Measurements from ENCODE around the gene NFASC. TPM values are rescaled to one million over a fixed set of nuclear protein-coding genes. Genes with fewer than 3 reads are reported as not detected.

NFASC gene
- total RNA-seq, 1 experiment from 2014 or later, result 23.6 TPM

DNA sequence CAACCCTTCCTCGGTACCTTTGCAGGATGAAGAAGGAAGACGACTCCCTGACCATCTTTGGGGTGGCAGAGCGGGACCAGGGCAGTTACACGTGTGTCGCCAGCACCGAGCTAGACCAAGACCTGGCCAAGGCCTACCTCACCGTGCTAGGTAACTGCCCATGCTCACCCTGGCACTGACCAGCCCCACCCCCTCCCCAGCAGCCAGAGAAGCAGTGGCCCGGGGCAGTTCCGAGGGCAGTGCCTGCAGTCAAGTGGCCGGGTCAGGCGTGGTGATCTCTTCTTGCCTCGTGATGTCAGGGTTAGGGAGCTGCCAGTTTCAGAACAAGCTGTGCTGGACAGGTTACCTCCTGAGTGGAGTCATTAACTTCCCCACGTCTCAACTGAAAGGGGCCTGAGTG is 106.0 kb downstream of the NFASC start:
- H3K4me3 ChIP-seq (ENCODE audit: insufficient read depth, low read depth, low read length), result no peak overlapping the region
- no peak for DNase-seq
- no peaks in the 10 kb centered on the region for H3K27me3 ChIP-seq (ENCODE audit: control insufficient read depth, insufficient read depth, low read length)
- no peaks in the 10 kb centered on the region for H3K36me3 ChIP-seq (replicated peaks; ENCODE audit: control insufficient read depth, insufficient read depth, low read length)

DNA sequence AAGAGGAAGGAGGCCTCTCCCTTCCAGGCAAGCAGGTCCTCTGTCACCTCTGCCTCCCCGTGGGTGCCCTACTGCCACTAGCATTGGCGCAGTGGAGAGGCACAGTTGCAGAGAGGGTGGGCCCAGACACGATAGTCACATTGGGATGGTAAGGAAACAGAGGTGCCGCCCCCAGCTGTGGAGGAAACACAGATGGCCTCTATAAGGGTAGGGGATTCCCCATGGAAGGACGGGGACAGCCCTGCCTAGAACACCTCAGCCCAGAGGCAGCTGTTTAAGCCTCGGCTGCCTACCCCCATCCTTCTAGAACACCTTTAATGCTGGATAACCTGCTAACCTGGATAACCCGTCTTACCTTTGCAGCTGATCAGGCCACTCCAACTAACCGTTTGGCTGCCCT is 106.7 kb downstream of the NFASC start:
- DNase-seq, result no peak
- no peaks in the 10 kb centered on the region for H3K27me3 ChIP-seq (ENCODE audit: control insufficient read depth, insufficient read depth, low read length)
- H3K36me3 ChIP-seq (replicated peaks; ENCODE audit: control insufficient read depth, insufficient read depth, low read length), result no peaks in the 10 kb centered on the region

DNA sequence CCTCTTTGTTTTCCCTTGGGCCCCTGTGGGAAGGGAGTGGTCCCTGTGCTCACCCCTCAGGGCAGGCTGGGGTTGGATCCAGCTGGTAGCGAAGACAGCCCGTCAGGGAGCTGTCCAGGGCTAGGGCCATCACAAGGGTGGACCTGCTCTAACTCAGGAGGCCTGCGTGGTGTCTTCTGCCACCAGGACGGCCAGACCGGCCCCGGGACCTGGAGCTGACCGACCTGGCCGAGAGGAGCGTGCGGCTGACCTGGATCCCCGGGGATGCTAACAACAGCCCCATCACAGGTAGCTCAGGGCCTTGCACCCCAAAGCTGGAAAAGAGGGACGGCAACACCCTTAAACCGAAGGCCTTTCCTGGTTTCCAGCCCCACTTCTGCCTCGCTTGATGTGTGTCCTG is 108.1 kb downstream of the NFASC start:
- peak; percentile 54 for DNase-seq
- no peaks in the 10 kb centered on the region for H3K36me3 ChIP-seq (replicated peaks; ENCODE audit: control insufficient read depth, insufficient read depth, low read length)
- H3K4me3 ChIP-seq (ENCODE audit: insufficient read depth, low read depth, low read length), result no peak overlapping the region
- H3K27me3 ChIP-seq (ENCODE audit: control insufficient read depth, insufficient read depth, low read length), result no peaks in the 10 kb centered on the region

More for the DNA sequence above, 106.7 kb downstream of the NFASC start:
- H3K4me3 ChIP-seq (ENCODE audit: insufficient read depth, low read depth, low read length), result no peak overlapping the region

DNA sequence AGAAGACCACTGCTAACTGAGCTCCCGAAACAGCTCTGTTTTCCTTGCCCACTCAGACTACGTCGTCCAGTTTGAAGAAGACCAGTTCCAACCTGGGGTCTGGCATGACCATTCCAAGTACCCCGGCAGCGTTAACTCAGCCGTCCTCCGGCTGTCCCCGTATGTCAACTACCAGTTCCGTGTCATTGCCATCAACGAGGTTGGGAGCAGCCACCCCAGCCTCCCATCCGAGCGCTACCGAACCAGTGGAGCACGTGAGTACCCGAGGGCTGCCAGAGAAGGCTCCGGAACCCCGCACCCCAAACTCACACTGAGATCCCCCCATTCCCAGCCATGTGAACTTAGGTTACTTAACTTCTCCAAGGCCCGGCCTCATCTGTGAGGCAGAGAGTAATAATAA is 108.6 kb downstream of the NFASC start:
- H3K27me3 ChIP-seq (ENCODE audit: control insufficient read depth, insufficient read depth, low read length), result no peaks in the 10 kb centered on the region
- no peaks in the 10 kb centered on the region for H3K36me3 ChIP-seq (replicated peaks; ENCODE audit: control insufficient read depth, insufficient read depth, low read length)
- no peak for DNase-seq
- no peak overlapping the region for H3K4me3 ChIP-seq (ENCODE audit: insufficient read depth, low read depth, low read length)

DNA sequence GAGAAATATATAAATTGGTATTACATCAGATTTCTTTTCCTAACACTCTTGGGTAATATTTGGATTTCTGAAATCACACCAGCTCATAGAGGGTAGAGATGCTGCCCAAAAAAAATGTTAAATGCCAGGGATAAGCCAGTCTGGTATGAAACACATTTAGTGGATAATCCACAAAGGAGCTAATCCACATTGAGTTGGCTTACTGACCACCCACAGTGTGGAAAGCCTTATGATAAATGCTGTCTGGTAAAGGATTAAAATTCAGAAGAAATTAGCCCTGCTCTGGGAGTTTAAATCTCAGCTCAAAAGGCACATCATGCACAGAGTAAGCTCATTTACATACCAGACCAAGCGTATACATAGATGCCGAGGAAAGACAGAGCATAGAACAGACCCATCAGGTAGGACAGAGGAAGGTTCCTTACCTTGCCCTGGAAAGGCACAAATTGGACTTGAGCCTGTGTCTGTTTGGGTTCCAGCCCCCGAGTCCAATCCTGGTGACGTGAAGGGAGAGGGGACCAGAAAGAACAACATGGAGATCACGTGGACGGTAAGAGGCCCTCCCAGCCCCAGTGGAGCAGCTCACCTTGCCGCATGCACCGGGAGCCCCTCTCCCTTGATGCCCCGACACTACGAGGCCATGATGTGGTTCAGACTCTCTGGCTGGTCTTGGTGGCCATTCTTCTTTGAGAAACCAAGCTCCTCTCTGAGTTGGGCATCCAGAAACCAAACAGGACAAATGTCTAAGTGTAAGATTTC is 109.4 kb downstream of the NFASC start:
- Histone ChIP-seq H3K36me3 (replicated peaks; ENCODE audit: control insufficient read depth, insufficient read depth, low read length) (no peaks in the 10 kb centered on the region), H3K27me3 (ENCODE audit: control insufficient read depth, insufficient read depth, low read length) (no peaks in the 10 kb centered on the region)
- DNase-seq, result no peak

DNA sequence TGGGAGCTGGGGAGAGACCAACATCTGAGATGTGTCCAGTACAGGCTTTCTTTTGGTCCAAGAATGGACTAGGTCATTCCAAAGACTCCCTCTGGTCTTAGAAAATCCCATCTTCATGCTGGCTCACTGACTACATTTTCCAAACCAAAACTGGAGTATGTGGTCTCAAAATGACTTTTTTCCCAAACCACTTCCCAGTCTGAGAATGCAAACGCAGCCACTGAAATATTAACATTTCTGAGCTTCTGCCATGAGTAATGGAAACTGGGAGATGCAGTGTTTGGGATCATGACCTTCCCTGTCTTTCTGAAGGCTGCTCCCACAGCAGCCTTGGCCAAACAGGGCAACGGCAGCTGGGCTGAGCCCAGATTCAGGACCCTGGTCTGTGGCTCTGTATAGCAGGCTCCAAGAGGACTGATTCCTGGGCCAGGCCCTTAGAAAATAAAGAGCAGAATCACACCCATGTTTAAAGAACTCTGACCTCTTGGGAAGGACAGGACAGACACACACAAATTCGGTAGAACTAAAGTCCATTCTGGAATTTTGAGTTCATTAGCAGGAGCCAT is 110.3 kb downstream of the NFASC start:
- Histone ChIP-seq H3K4me3 (ENCODE audit: insufficient read depth, low read depth, low read length) (no peak overlapping the region), H3K36me3 (replicated peaks; ENCODE audit: control insufficient read depth, insufficient read depth, low read length) (no peaks in the 10 kb centered on the region), H3K27me3 (ENCODE audit: control insufficient read depth, insufficient read depth, low read length) (no peaks in the 10 kb centered on the region)
- DNase-seq, result no peak

More for the DNA sequence above, 109.4 kb downstream of the NFASC start:
- no peak overlapping the region for H3K4me3 ChIP-seq (ENCODE audit: insufficient read depth, low read depth, low read length)

DNA sequence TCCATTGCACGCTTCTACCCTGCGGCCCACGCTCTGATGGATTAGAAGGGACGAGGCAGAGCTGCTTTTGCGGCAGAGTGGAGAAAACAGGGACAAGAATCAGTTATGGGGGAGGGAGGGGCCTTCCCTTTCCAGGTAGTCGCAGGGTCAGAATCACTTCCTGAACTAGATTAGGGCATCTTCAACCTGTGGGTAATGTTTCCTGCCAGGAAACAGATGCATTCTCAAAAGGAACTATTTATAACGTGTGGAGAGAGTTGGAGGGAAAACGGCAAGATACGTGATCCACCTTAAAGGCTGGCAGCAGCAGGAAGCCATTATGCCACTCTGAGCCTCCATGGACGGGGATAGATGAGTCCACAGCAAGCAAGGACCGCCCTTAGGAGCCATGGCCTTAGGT is 112.5 kb downstream of the NFASC start:
- no peak for DNase-seq
- Histone ChIP-seq H3K27me3 (ENCODE audit: control insufficient read depth, insufficient read depth, low read length) (no peaks in the 10 kb centered on the region), H3K36me3 (replicated peaks; ENCODE audit: control insufficient read depth, insufficient read depth, low read length) (no peaks in the 10 kb centered on the region)

DNA sequence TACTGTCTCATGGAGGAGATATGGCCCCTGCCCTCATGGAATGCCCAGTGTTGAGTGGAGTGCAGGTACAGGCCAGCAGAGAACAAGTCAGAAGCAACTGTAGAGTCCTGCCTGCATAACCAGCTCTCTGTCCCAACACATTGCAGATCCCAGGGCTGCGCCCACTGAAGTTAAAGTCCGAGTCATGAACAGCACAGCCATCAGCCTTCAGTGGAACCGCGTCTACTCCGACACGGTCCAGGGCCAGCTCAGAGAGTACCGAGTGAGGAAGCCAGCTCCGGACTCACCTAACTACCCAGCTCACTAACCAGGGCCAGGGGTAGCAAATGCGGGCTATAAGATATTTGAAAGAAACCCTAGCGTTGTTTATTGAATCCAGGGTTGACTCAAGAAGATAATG is 113.2 kb downstream of the NFASC start:
- H3K27me3 ChIP-seq (ENCODE audit: control insufficient read depth, insufficient read depth, low read length), result no peaks in the 10 kb centered on the region
- no peaks in the 10 kb centered on the region for H3K36me3 ChIP-seq (replicated peaks; ENCODE audit: control insufficient read depth, insufficient read depth, low read length)
- no peak overlapping the region for H3K4me3 ChIP-seq (ENCODE audit: insufficient read depth, low read depth, low read length)
- no peak for DNase-seq

More for the DNA sequence above, 112.5 kb downstream of the NFASC start:
- no peak overlapping the region for H3K4me3 ChIP-seq (ENCODE audit: insufficient read depth, low read depth, low read length)

DNA sequence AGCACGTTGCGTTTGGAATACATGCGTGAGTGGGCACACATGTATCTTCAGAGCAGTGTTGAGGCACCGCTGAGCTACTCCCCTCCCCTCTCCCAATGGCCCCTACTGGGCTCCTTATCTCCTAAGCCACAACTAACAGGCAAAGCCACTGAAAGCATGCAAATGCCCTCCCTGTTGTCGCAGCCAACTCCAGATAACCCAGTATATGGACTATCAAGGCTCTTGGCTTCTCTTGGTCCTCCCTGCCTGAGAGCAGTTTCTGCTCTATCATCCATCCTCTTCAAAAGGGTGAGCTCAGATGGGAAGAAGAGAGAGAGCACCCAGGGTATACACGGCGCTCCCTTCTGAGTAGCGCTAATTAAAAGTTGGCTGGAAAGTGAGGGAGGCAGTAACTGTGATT is 113.8 kb downstream of the NFASC start:
- DNase-seq, result no peak
- Histone ChIP-seq H3K4me3 (ENCODE audit: insufficient read depth, low read depth, low read length) (no peak overlapping the region), H3K27me3 (ENCODE audit: control insufficient read depth, insufficient read depth, low read length) (no peaks in the 10 kb centered on the region), H3K36me3 (replicated peaks; ENCODE audit: control insufficient read depth, insufficient read depth, low read length) (no peaks in the 10 kb centered on the region)

DNA sequence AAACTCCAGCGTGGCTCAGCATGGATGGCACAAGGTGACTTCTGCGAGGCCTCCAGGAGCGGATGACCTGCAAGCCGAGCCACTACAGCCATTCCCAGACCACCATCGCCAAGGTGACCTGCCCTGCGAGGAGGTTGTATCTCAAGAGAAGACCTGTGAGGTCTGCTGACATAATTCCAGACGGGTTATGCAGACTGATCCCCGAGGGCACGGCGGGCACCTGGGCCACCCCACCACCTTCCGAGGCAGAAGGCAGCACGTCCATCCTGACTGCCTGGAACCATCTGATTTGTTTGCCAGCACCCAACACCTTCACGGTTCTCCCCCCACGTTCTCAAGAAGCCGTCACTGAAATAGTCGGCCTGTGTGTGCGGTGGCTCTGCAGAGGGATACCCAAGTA is 115.5 kb downstream of the NFASC start:
- DNase-seq, result no peak
- Histone ChIP-seq H3K27me3 (ENCODE audit: control insufficient read depth, insufficient read depth, low read length) (peaks cover 4% of the 10 kb centered on the region; the same call in 1 of the 2 replicates), H3K36me3 (replicated peaks; ENCODE audit: control insufficient read depth, insufficient read depth, low read length) (no peaks in the 10 kb centered on the region), H3K4me3 (ENCODE audit: insufficient read depth, low read depth, low read length) (no peak overlapping the region)

DNA sequence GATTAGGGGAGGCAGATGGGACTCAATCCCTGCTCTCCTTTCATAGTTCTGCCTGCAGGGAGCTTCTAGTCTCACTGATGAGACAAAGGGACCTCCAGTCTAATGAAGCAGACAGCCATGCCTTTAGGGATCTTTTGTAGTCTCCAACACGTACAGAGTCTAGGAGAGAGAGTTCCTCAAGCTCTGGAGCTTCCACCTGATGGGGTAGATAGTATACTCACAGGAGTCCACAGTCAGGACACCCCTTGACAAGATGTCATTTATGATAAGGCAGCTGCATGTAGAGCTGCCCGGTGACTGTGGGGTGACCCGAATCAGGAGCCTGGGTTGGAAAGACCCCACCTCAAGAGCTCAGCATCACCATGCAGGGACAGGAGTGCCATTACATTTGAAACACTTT is 117.0 kb downstream of the NFASC start:
- H3K27me3 ChIP-seq (ENCODE audit: control insufficient read depth, insufficient read depth, low read length), result peaks cover 8% of the 10 kb centered on the region; the same call in 1 of the 2 replicates
- no peak for DNase-seq
- no peaks in the 10 kb centered on the region for H3K36me3 ChIP-seq (replicated peaks; ENCODE audit: control insufficient read depth, insufficient read depth, low read length)
- H3K4me3 ChIP-seq (ENCODE audit: insufficient read depth, low read depth, low read length), result no peak overlapping the region

DNA sequence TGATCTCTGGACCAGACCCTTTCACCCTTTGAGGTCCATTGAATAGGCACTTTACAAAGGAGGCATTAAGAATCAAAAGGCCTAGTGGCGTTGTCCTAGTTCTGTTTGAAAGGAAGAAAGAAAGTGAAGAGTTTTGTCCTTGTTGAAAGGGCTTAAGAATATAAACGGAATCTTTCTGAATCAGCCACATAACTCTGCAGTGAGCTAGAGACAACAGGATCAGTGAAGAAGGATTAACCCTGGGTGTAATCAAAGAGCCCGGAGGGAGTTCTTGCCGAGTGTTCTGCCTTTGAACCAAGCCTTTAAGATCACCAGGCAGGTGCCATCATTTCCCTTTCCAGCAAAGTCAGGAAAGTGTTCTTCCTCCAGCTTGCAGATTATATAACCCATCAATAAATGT is 117.5 kb downstream of the NFASC start:
- no peak for DNase-seq
- H3K4me3 ChIP-seq (ENCODE audit: insufficient read depth, low read depth, low read length), result no peak overlapping the region
- H3K27me3 ChIP-seq (ENCODE audit: control insufficient read depth, insufficient read depth, low read length), result peaks cover 8% of the 10 kb centered on the region; the same call in 1 of the 2 replicates
- no peaks in the 10 kb centered on the region for H3K36me3 ChIP-seq (replicated peaks; ENCODE audit: control insufficient read depth, insufficient read depth, low read length)

DNA sequence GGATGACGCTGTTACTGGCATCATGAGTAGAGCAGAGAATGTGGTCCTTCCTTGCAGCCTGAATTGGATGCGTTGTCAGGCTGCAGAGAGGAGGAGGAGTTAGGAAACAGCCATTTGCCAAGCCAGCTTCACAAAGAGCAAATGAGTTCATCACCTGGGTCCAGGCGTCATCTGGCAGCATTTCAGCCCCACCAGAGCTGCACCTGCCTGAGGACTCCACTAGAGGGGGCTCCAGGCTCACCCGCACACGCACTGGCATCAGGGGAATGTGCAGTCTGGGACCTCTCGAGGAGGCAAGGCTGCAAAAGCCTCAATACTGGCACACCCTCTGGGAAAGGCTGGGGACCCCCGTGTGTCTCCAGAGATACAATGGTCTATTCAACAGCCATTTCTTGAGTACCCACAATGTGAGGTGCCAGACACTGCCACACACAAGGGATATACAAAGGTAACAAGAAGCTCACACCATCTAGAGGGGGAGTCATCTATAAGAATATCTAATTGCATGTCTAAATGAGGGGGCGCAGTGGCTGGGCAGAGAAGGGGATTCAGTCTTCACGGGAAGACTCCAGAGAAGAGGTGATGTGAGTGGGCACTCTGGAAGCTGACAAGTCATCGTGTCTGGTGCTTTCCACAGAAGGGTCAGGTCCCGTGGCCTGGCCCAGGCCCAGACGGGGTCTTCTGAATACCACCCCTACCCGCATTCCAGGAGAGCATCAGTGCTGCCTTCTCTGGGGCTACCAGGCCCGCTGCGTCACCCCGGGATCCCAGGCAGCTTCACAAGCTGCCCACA is 118.8 kb downstream of the NFASC start:
- no peaks in the 10 kb centered on the region; the same call in 1 of the 2 replicates for H3K36me3 ChIP-seq (replicated peaks; ENCODE audit: control insufficient read depth, insufficient read depth, low read length)
- peak; percentile 96 for DNase-seq
- peaks cover 8% of the 10 kb centered on the region; the same call in 1 of the 2 replicates for H3K27me3 ChIP-seq (ENCODE audit: control insufficient read depth, insufficient read depth, low read length)

DNA sequence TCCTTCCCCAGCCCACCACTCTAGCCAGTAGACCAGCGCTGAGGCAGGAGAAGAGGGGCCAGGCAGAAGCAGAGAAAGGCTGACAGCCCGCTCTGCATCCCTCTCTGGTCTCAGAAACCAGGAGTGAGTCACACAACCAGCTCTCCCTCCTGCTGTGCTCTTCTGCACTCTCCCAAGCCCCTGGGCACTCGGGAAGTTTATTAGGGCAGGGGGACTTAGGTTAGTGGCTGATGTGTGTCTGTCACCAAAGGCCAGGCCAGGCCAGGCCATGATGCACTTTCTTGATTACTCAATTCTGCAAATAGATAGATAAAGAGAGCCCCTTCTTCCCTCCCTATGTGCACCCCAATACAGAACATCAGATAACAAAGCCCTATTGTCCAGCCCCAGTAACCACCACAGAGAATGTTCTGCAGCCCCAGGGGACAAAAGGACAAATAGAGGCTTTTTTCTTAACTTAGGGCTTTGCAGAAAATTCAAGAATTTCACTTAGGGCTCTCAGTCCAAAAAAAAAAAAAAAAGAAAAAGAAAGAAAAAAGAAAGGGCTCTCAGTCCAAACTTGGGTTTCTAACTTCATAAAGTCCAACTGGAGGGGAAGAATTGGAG is 119.5 kb downstream of the NFASC start:
- peak; percentile 78 for DNase-seq
- Histone ChIP-seq H3K27me3 (ENCODE audit: control insufficient read depth, insufficient read depth, low read length) (peaks cover 8% of the 10 kb centered on the region; the same call in 1 of the 2 replicates), H3K36me3 (replicated peaks; ENCODE audit: control insufficient read depth, insufficient read depth, low read length) (no peaks in the 10 kb centered on the region; the same call in 1 of the 2 replicates), H3K4me3 (ENCODE audit: insufficient read depth, low read depth, low read length) (no peak overlapping the region)

More for the DNA sequence above, 118.8 kb downstream of the NFASC start:
- H3K4me3 ChIP-seq (ENCODE audit: insufficient read depth, low read depth, low read length), result no peak overlapping the region
